K562 (cell line): ENCODE results near the gene ARFRP1. TPM values are rescaled to one million over a fixed set of nuclear protein-coding genes. Genes with fewer than 3 reads are reported as not detected.

Experiments used
- ATAC-seq: fragments of 200-7000 bp; cut with Tn5 transposase; 3 replicates; pipeline ENCODE4 v1.9.1; 2020; ENCODE audit warnings: moderate library complexity
- BruUV-seq: library from RNA; stranded (reverse); fragments of 400-500 nt; replicated peaks from 2 replicates; lab custom pipeline; 2021; lab: Mats Ljungman, UMichigan
- CTCF ChIA-PET: fragments of 300-600 bp; formaldehyde crosslinking; extraction: SDS; loops from one replicate; lab custom pipeline; 2021; ENCODE audit warnings: low intra/inter-chr PET ratio; lab: Yijun Ruan, JAX
- POLR2A ChIA-PET: fragments of 300-600, 350-650 bp; sonication (Branson Sonifier 250); formaldehyde crosslinking; extraction: SDS; loops from one replicate; lab custom pipeline; 2021; ENCODE audit warnings: antibody characterized with exemption, inconsistent platforms; lab: Yijun Ruan, JAX
- DNase-seq, 4 experiments: peaks; one replicate each; pipeline versions ENCODE4 v3.0.0 to v3.0.0-alpha.2; 2011 to 2018; ENCODE audit warnings: low spot score in 3 of 4, mixed read lengths in 3 of 4; ENCODE audit errors: extremely low read depth in 1 of 4
- FAIRE-seq: peaks from 2 replicates; lab custom pipeline; 2011; peaks lifted over from hg19 to GRCh38; lab: Jason Lieb, UNC
- H2AFZ ChIP-seq: 2 replicates; pipeline ENCODE4 v1.6.0; 2011; ENCODE audit warnings: low read depth, low read length, control low read depth, inconsistent platforms
- H3K27ac ChIP-seq: fragments of 200-600 bp; 3 replicates; pipeline ENCODE4 v1.8.0; 2011; ENCODE audit warnings: low read depth, mild to moderate bottlenecking, control low read depth, inconsistent platforms, low read length, moderate library complexity, mixed read lengths; ENCODE audit errors: extremely low read depth
- H3K27me3 ChIP-seq, 2 experiments: fragments of 300-600 bp in 1 of 2; 2 replicates in 1 of 2; 3 replicates in 1 of 2; pipeline versions ENCODE4 v1.6.0 to v1.8.0; 2011; ENCODE audit warnings: inconsistent platforms in 2 of 2, low read length in 2 of 2, mild to moderate bottlenecking in 1 of 2, mixed read lengths in 1 of 2, moderate library complexity in 1 of 2; ENCODE audit not compliant: control insufficient read depth in 2 of 2, insufficient read depth in 2 of 2
- H3K36me3 ChIP-seq: fragments of 300-600 bp; 3 replicates; pipeline ENCODE4 v1.8.0; 2011; ENCODE audit warnings: mild to moderate bottlenecking, low read length, inconsistent platforms; ENCODE audit not compliant: control insufficient read depth, insufficient read depth
- H3K4me1 ChIP-seq, 2 experiments: fragments of 200-600 bp in 1 of 2; replicated peaks in 1 of 2; 2 replicates in 1 of 2; 3 replicates in 1 of 2; pipeline versions ENCODE4 v1.5.1 to v1.8.0; 2011; ENCODE audit warnings: inconsistent platforms in 2 of 2, low read length in 2 of 2, mild to moderate bottlenecking in 1 of 2, mixed read lengths in 1 of 2, moderate library complexity in 1 of 2; ENCODE audit not compliant: control insufficient read depth in 2 of 2, insufficient read depth in 2 of 2
- H3K4me2 ChIP-seq: 2 replicates; pipeline ENCODE4 v1.6.1; 2011; ENCODE audit warnings: low read length, control low read depth, inconsistent platforms, mixed read lengths; ENCODE audit not compliant: insufficient read depth
- H3K4me3 ChIP-seq: fragments of 200-600 bp; sonication (generic), shearing (Covaris generic); 2 replicates; pipeline ENCODE4 v1.5.1; 2016; ENCODE audit warnings: control low read depth, inconsistent platforms
- H3K79me2 ChIP-seq: fragments of 200-600 bp; 3 replicates; pipeline ENCODE4 v1.8.0; 2011; ENCODE audit warnings: low read length, inconsistent platforms; ENCODE audit not compliant: control insufficient read depth, insufficient read depth
- H3K9ac ChIP-seq, 2 experiments: 2 replicates each; pipeline versions ENCODE4 v1.6.0 to v1.6.1; 2011; ENCODE audit warnings: low read depth in 2 of 2, low read length in 2 of 2, control low read depth in 1 of 2, inconsistent platforms in 1 of 2, mild to moderate bottlenecking in 1 of 2, mixed read lengths in 1 of 2; ENCODE audit not compliant: insufficient read depth in 1 of 2
- H3K9me1 ChIP-seq: one replicate; pipeline ENCODE4 v1.6.0; 2011; ENCODE audit warnings: inconsistent platforms, mild to moderate bottlenecking, low read length, moderate library complexity; ENCODE audit not compliant: control insufficient read depth, insufficient read depth
- H3K9me3 ChIP-seq: replicated peaks from 2 replicates; pipeline ENCODE4 v1.5.1; 2011; ENCODE audit warnings: low read depth, low read length, inconsistent platforms; ENCODE audit not compliant: control insufficient read depth, insufficient read depth
- H4K20me1 ChIP-seq: replicated peaks from 2 replicates; pipeline ENCODE4 v1.6.1; 2011; ENCODE audit warnings: low read length, inconsistent platforms, mixed read lengths; ENCODE audit not compliant: control insufficient read depth, insufficient read depth
- BHLHE40 ChIP-seq: IDR thresholded peaks from 2 replicates; pipeline ENCODE4 v1.6.1; 2011; ENCODE audit warnings: low read length, improper control_type of control experiment
- BRCA1 ChIP-seq, 2 experiments: fragments of 450-650 bp in 1 of 2; sonication (generic) in 1 of 2; formaldehyde crosslinking in 1 of 2; IDR thresholded peaks; 2 replicates each; pipeline versions ENCODE4 v1.5.0 to v1.6.1; 2017 to 2020; ENCODE audit warnings: mild to moderate bottlenecking in 1 of 2, missing genetic modification reagents in 1 of 2
- FOXJ2 ChIP-seq: fragments of 200-800 bp; sonication (Bioruptor generic); IDR thresholded peaks from 2 replicates; pipeline ENCODE4 v1.6.1; 2016; ENCODE audit warnings: missing genetic modification characterization, missing compliant biosample characterization
- NKRF ChIP-seq: fragments of 450-650 bp; IDR thresholded peaks from 2 replicates; pipeline ENCODE4 v1.6.1; 2016; ENCODE audit warnings: borderline replicate concordance
- POLR2A ChIP-seq: fragments of 450-650 bp; conservative IDR thresholded peaks from 2 replicates; pipeline ENCODE4 v1.6.1; 2016
- POLR2G ChIP-seq: fragments of 200-400 bp; formaldehyde crosslinking; IDR thresholded peaks from 2 replicates; pipeline ENCODE4 v1.6.1; 2017; ENCODE audit warnings: low read depth, mild to moderate bottlenecking, antibody characterized with exemption, low read length, moderate library complexity
- TBP ChIP-seq: optimal IDR thresholded peaks from 2 replicates; pipeline ENCODE3; 2011; ENCODE audit warnings: low read depth, low read length, improper control_type of control experiment
- TCF3 ChIP-seq: sonication (generic); formaldehyde crosslinking; IDR thresholded peaks from 2 replicates; pipeline ENCODE4 v1.4.0; 2020; ENCODE audit warnings: mild to moderate bottlenecking, missing genetic modification reagents
- WGBS: fragments of 100-300 bp; shearing (Covaris generic); methylation state at CpG from one replicate; pipeline ENCODE4 v1.1.6; 2016; ENCODE audit warnings: low coverage, mixed read lengths; ENCODE audit not compliant: insufficient coverage; ENCODE audit errors: missing lambda C conversion rate; 5-methylcytosine and 5-hydroxymethylcytosine counted together
- in situ Hi-C: fragments of 300-500 bp; cut with MboI; formaldehyde crosslinking; loops from 4 replicates; pipeline ENCODE4 v1.15.0; 2018; ENCODE audit warnings: inconsistent platforms, mixed read lengths
- intact Hi-C: fragments of 100-400 bp; cut with micrococcal nuclease; formaldehyde crosslinking; loops from 2 replicates; pipeline ENCODE4 v1.14.2; 2022
- polyA plus RNA-seq, 8 experiments: library from polyadenylated mRNA; depleted of rRNA in 4 of 8; stranded (reverse) in 5 of 8; unstranded in 3 of 8; fragments of >200 nt; fragmentation: Nextera tagmentation in 2 of 8; fragmentation: Illumina TruSeq in 1 of 8; extraction: Ambion mirVana in 2 of 8; extraction: Trizol in 1 of 8; gene quantifications; 2 replicates each; pipeline versions ENCODE4 v1.2.1 to v1.2.3, GENCODE V29; 2011 to 2014; ENCODE audit warnings: inconsistent platforms in 1 of 8, missing spikeins in 1 of 8
- total RNA-seq, 7 experiments: library from RNA; depleted of rRNA in 6 of 7; stranded (reverse); fragments of >200 nt in 6 of 7; fragmentation: Illumina TruSeq in 2 of 7; extraction: Trizol in 2 of 7; gene quantifications; 2 replicates each; pipeline versions ENCODE4 v1.2.1 to v1.2.3, GENCODE V29; 2011 to 2021; ENCODE audit warnings: low replicate concordance in 1 of 7
- TF ChIP-seq, protein P1 (sequence below): fragments of 200-600 bp; sonication (generic); IDR thresholded peaks from one replicate; pipeline ENCODE4 v1.6.1; 2012; ENCODE audit warnings: mild to moderate bottlenecking, low read depth, low read length, inconsistent platforms

The ARFRP1 gene
- total and polyA plus RNA-seq, 9 of the 15 experiments (the other 6 are each of a cell fraction or from before 2014, with no cell fraction given) = 2.2 to 78.9 (median 37.3) TPM

GRCh38 chr20:63693083-63693732, 14.6 kb downstream of the ARFRP1 start:
- Histone ChIP-seq H3K4me2 (no peak overlapping the region), H2AFZ (no peak overlapping the region), H3K9ac (no peak overlapping the region), H3K9me3 (no peaks in the 10 kb centered on the region), H4K20me1 (no peaks in the 10 kb centered on the region; the same call in 1 of the 2 replicates), H3K4me3 (no peak overlapping the region), H3K4me1 (peaks cover 0 to 74% of the 10 kb centered on the region in 2 experiments; a peak in 2 of 5 replicates), H3K27me3 (no peaks in the 10 kb centered on the region), H3K9me1 (no peaks in the 10 kb centered on the region), H3K36me3 (peaks cover 37% of the 10 kb centered on the region; the same call in 2 of the 3 replicates), H3K27ac (no peak overlapping the region), H3K79me2 (no peaks in the 10 kb centered on the region)
- no peak for TF ChIP-seq FOXJ2 (tag)
- TF ChIP-seq POLR2A = 0 out of 2 replicates have a peak, but pooled peaks have one; percentile 2
- no peak for TF ChIP-seq BHLHE40
- no peak for TF ChIP-seq NKRF
- no peak for TF ChIP-seq TCF3
- TF ChIP-seq POLR2G = peak; percentile 36
- no peak for TF ChIP-seq TBP
- TF ChIP-seq, protein P1, sequence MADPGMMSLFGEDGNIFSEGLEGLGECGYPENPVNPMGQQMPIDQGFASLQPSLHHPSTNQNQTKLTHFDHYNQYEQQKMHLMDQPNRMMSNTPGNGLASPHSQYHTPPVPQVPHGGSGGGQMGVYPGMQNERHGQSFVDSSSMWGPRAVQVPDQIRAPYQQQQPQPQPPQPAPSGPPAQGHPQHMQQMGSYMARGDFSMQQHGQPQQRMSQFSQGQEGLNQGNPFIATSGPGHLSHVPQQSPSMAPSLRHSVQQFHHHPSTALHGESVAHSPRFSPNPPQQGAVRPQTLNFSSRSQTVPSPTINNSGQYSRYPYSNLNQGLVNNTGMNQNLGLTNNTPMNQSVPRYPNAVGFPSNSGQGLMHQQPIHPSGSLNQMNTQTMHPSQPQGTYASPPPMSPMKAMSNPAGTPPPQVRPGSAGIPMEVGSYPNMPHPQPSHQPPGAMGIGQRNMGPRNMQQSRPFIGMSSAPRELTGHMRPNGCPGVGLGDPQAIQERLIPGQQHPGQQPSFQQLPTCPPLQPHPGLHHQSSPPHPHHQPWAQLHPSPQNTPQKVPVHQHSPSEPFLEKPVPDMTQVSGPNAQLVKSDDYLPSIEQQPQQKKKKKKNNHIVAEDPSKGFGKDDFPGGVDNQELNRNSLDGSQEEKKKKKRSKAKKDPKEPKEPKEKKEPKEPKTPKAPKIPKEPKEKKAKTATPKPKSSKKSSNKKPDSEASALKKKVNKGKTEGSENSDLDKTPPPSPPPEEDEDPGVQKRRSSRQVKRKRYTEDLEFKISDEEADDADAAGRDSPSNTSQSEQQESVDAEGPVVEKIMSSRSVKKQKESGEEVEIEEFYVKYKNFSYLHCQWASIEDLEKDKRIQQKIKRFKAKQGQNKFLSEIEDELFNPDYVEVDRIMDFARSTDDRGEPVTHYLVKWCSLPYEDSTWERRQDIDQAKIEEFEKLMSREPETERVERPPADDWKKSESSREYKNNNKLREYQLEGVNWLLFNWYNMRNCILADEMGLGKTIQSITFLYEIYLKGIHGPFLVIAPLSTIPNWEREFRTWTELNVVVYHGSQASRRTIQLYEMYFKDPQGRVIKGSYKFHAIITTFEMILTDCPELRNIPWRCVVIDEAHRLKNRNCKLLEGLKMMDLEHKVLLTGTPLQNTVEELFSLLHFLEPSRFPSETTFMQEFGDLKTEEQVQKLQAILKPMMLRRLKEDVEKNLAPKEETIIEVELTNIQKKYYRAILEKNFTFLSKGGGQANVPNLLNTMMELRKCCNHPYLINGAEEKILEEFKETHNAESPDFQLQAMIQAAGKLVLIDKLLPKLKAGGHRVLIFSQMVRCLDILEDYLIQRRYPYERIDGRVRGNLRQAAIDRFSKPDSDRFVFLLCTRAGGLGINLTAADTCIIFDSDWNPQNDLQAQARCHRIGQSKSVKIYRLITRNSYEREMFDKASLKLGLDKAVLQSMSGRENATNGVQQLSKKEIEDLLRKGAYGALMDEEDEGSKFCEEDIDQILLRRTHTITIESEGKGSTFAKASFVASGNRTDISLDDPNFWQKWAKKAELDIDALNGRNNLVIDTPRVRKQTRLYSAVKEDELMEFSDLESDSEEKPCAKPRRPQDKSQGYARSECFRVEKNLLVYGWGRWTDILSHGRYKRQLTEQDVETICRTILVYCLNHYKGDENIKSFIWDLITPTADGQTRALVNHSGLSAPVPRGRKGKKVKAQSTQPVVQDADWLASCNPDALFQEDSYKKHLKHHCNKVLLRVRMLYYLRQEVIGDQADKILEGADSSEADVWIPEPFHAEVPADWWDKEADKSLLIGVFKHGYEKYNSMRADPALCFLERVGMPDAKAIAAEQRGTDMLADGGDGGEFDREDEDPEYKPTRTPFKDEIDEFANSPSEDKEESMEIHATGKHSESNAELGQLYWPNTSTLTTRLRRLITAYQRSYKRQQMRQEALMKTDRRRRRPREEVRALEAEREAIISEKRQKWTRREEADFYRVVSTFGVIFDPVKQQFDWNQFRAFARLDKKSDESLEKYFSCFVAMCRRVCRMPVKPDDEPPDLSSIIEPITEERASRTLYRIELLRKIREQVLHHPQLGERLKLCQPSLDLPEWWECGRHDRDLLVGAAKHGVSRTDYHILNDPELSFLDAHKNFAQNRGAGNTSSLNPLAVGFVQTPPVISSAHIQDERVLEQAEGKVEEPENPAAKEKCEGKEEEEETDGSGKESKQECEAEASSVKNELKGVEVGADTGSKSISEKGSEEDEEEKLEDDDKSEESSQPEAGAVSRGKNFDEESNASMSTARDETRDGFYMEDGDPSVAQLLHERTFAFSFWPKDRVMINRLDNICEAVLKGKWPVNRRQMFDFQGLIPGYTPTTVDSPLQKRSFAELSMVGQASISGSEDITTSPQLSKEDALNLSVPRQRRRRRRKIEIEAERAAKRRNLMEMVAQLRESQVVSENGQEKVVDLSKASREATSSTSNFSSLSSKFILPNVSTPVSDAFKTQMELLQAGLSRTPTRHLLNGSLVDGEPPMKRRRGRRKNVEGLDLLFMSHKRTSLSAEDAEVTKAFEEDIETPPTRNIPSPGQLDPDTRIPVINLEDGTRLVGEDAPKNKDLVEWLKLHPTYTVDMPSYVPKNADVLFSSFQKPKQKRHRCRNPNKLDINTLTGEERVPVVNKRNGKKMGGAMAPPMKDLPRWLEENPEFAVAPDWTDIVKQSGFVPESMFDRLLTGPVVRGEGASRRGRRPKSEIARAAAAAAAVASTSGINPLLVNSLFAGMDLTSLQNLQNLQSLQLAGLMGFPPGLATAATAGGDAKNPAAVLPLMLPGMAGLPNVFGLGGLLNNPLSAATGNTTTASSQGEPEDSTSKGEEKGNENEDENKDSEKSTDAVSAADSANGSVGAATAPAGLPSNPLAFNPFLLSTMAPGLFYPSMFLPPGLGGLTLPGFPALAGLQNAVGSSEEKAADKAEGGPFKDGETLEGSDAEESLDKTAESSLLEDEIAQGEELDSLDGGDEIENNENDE = no peak
- TF ChIP-seq BRCA1 (IDR thresholded peaks at IDR 0.05) = no peak
- TF ChIP-seq BRCA1 (CRISPR knock-in tag; IDR thresholded peaks at IDR 0.05) = no peak
- ChIA-PET POLR2A (no interaction called here), CTCF (no interaction called here)
- ATAC-seq = no peak
- WGBS = 95% methylated on average over 10 of the region's 10 CpGs
- BruUV-seq = no TSS peak
- intact Hi-C loops = no loop called here
- FAIRE-seq = no peak
- in situ Hi-C loops = no loop called here
- DNase-seq = no peak
